Measurements from ENCODE around the gene TMEM163.
A peak's percentile ranks its signal among the peaks of the same experiment; 100 is the strongest.

TMEM163 gene

DNA sequence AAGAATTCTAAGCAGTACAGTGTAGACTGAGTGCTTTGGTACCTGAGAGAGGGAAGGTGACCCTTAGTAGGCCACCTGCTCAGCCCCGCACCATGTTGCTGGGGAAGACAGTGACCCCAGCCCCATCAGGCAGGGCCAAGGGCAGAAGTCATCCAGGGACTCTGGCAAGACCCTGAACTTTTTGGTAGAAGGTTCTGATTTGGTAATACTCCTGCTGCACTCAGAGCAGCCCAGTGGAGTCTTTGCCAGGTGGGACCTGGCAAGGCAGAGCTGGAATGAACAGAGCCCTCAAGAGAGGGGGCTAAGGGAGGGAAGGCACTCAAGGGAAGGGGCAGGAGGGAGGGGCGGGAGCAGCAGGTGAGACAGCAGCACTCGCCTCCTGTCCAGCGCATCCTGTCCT, 273.7 kb downstream of the TMEM163 start:
- H3K4me1 ChIP-seq (ENCODE audit: control insufficient read depth in 1 of 2, insufficient read depth in 1 of 2, low read depth in 1 of 2, low read length in 1 of 2): no peaks in the 10 kb centered on the region
- TF ChIP-seq, protein P1, sequence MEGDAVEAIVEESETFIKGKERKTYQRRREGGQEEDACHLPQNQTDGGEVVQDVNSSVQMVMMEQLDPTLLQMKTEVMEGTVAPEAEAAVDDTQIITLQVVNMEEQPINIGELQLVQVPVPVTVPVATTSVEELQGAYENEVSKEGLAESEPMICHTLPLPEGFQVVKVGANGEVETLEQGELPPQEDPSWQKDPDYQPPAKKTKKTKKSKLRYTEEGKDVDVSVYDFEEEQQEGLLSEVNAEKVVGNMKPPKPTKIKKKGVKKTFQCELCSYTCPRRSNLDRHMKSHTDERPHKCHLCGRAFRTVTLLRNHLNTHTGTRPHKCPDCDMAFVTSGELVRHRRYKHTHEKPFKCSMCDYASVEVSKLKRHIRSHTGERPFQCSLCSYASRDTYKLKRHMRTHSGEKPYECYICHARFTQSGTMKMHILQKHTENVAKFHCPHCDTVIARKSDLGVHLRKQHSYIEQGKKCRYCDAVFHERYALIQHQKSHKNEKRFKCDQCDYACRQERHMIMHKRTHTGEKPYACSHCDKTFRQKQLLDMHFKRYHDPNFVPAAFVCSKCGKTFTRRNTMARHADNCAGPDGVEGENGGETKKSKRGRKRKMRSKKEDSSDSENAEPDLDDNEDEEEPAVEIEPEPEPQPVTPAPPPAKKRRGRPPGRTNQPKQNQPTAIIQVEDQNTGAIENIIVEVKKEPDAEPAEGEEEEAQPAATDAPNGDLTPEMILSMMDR (IDR thresholded peaks at IDR 0.05): no peak
- H3K4me3 ChIP-seq (ENCODE audit: low read depth in 1 of 2, low read length in 1 of 2): no peak overlapping the region
- H3K9me3 ChIP-seq: no peaks in the 10 kb centered on the region
- no peaks in the 10 kb centered on the region for H3K27me3 ChIP-seq
- H3K27ac ChIP-seq: no peak overlapping the region
- peaks cover 99% of the 10 kb centered on the region for H3K36me3 ChIP-seq

DNA sequence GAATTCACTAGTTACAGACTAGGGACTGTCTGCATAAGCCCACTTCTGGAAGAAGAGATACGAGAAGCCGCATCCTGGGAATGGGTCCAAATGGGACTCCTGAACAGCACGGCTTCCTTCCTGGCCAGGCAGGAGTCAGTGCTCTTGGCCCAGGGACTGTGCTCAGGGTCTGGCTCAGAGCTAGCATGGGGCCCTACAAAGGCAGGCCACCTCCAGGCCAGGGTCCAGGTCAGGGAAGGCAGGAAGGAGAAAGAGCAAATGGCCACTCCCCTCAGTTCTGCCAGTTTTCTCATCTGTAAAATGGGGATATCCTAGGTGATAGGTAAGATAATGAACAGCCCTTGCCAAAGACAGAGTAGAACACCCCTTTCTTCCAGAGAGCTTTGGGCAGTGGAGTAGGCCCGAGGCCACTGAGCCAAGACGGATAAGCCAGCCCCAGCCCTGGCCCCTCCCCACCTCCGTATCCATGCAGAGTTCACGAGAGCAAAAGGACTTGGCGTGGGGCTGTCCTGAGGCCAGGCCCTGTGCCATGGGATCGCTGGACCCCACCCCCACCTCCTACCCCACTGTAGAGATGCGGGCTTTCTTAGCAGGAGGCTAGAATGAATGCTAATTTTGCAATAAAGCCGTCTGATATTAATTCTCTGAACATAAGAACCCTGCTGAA, 274.9 kb downstream of the TMEM163 start:
- Histone ChIP-seq H3K27me3 (no peaks in the 10 kb centered on the region), H3K4me3 (ENCODE audit: low read depth in 1 of 2, low read length in 1 of 2) (no peak overlapping the region), H3K9me3 (no peaks in the 10 kb centered on the region), H3K4me1 (ENCODE audit: control insufficient read depth in 1 of 2, insufficient read depth in 1 of 2, low read depth in 1 of 2, low read length in 1 of 2) (peaks cover 0 to 3% of the 10 kb centered on the region in 2 experiments), H3K36me3 (peaks cover 92% of the 10 kb centered on the region), H3K27ac (no peak overlapping the region)
- TF ChIP-seq, protein P1 (IDR thresholded peaks at IDR 0.05): no peak

DNA sequence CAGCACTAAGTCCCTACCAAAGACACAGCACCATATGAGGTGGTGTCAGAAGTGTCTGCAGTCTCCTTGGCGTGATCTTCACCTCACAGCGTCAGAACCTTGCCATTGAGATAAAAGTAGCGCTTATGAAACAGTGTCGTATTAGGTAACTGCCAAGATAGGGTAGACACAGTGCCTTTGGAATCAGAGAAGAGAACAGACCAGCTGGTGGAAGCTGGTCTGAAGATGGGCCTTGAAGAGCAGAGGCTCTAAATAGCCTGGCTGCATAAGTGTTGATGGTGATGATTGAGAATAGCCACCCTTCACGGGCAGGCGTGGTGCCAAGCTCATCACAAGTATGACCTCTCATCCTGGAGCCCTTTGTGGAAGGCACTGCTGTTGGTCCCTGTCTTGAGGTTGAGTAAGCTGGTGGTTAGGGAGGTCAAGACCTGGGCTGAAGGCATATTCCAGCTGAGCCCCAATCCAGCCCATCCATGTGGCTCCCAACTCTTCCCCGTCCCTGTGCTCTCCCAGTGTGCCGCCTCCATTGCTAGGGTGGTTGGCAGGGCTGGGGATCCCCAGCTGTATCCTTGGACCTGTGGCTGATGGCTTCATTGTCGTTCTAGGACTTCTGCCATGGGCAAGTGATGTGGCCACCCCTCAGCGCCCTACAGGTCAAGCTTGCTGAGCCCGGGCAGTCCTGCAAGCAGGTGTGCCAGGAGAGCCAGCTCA, 277.5 kb downstream of the TMEM163 start:
- Histone ChIP-seq H3K27me3 (no peaks in the 10 kb centered on the region), H3K4me1 (ENCODE audit: control insufficient read depth in 1 of 2, insufficient read depth in 1 of 2, low read depth in 1 of 2, low read length in 1 of 2) (peaks cover 0 to 3% of the 10 kb centered on the region in 2 experiments), H3K9me3 (no peaks in the 10 kb centered on the region), H3K4me3 (ENCODE audit: low read depth in 1 of 2, low read length in 1 of 2) (no peak overlapping the region), H3K36me3 (peaks cover 79% of the 10 kb centered on the region), H3K27ac (no peak overlapping the region)
- TF ChIP-seq, protein P1 (IDR thresholded peaks at IDR 0.05): no peak

DNA sequence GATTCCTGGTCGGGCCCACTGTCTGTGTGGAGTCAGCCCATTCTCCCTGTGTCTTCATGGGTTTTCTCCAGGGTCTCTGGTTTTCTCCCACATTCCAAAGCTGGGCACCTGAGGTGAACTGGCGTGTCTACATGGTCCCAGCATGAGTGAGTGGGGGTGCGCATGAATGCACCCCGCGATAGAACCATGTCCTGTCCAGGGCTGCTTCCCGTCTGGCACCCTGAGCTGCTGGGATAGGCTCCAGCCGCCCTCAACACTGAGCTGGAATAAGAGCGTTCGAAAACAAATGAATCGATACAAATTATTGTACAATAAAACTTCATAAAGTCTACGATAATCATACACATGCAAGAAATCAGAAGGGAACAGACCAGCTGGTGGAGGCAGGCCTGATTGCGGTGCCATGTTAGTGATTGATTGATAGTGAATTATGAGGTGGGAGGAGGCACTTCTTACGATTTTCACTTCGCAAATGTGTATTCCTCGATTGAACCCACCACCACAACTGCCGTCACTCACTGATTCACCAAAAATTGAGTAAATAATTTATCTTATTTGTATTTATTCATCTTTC, 278.4 kb downstream of the TMEM163 start:
- Histone ChIP-seq H3K4me1 (ENCODE audit: control insufficient read depth in 1 of 2, insufficient read depth in 1 of 2, low read depth in 1 of 2, low read length in 1 of 2) (peaks cover 0 to 3% of the 10 kb centered on the region in 2 experiments), H3K27ac (no peak overlapping the region), H3K9me3 (no peaks in the 10 kb centered on the region), H3K27me3 (no peaks in the 10 kb centered on the region), H3K4me3 (ENCODE audit: low read depth in 1 of 2, low read length in 1 of 2) (no peak overlapping the region), H3K36me3 (peaks cover 79% of the 10 kb centered on the region)
- TF ChIP-seq, protein P1 (IDR thresholded peaks at IDR 0.05): no peak

DNA sequence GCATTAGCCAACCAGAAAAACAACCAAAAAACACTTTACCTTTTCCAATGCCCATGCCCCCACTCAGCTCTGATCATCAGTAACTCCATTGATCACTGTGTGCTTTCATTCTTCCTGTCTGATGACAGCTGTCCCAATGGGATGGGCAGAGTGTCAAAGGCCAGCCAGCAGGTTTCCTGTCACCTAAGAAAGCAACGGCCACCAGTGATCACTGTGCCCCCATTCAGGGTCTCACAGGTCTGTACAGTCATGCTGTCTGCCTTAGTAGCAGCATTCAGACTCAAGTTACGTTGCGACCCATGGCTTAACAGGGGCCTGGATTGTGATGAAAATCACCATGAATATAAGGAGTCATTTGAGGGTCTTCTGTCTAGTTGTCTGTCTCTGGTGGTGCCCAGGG, 280.4 kb downstream of the TMEM163 start:
- H3K36me3 ChIP-seq: peaks cover 71% of the 10 kb centered on the region
- H3K27ac ChIP-seq: peak overlapping the region; percentile 5
- no peaks in the 10 kb centered on the region for H3K27me3 ChIP-seq
- no peak overlapping the region for H3K4me3 ChIP-seq (ENCODE audit: low read depth in 1 of 2, low read length in 1 of 2)
- TF ChIP-seq, protein P1 (IDR thresholded peaks at IDR 0.05): no peak
- H3K9me3 ChIP-seq: no peaks in the 10 kb centered on the region
- H3K4me1 ChIP-seq (ENCODE audit: control insufficient read depth in 1 of 2, insufficient read depth in 1 of 2, low read depth in 1 of 2, low read length in 1 of 2): peaks cover 4 to 5% of the 10 kb centered on the region in 2 experiments
